Mesodermal cell (in vitro differentiated cells): ENCODE data around the gene RUNDC1.
A peak's percentile ranks its signal among the peaks of the same experiment; 100 is the strongest.

Source experiments
- H3K27ac ChIP-seq: 2 replicates; pipeline ENCODE4 v1.7.0; 2013; ENCODE audit warnings: mild to moderate bottlenecking, low read depth, low read length, moderate library complexity; ENCODE audit not compliant: severe bottlenecking
- H3K36me3 ChIP-seq: 2 replicates; pipeline ENCODE4 v1.7.1; 2013; ENCODE audit warnings: mild to moderate bottlenecking, low read length, moderate library complexity; ENCODE audit not compliant: control insufficient read depth, insufficient read depth
- H3K4me1 ChIP-seq: one replicate; pipeline ENCODE4 v1.7.1; 2013; ENCODE audit warnings: mild to moderate bottlenecking, low read length; ENCODE audit not compliant: insufficient read depth, control insufficient read depth, poor library complexity, severe bottlenecking
- H3K4me3 ChIP-seq: 2 replicates; pipeline ENCODE4 v1.7.0; 2013; ENCODE audit warnings: low read length, control low read depth, mild to moderate bottlenecking; ENCODE audit not compliant: insufficient read depth, poor library complexity, severe bottlenecking; ENCODE audit errors: extremely low read depth
- H3K9me3 ChIP-seq: 2 replicates; pipeline ENCODE4 v1.7.1; 2013; ENCODE audit warnings: mild to moderate bottlenecking, low read length, moderate library complexity; ENCODE audit not compliant: control insufficient read depth
- WGBS, 2 experiments: methylation state at CpG; one replicate each; pipeline ENCODE4 v1.1.5; 2013; ENCODE audit warnings: missing lambda C conversion rate in 2 of 2; ENCODE audit not compliant: insufficient coverage in 2 of 2; 5-methylcytosine and 5-hydroxymethylcytosine counted together

RUNDC1 gene

DNA sequence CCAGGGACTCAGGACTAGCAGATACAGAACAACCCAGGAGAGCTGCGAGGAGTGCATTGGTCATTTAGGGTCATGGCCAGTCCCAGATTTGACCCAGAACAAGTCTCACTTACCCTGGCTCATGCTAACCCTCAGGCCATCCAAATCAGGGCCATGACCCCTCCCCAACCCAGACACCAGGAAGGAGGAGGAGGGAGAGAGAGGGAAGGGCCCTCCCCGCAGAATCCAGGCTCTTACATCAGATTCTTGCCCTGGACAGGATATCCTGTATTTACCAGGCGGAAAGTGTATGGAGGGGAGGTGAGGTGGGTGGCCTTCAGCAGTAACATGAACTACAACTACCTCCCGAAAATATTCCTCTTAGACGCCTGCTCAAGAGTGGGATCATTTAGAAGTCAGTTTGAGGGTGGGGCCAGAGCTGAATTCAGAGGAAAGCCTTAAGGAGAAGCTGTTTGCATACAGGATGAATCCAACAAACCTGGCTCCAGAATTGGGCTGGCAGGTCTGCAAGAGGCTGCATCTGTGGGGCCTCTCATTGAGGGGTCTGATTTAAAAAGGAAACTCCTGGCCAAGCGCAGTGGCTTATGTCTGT is 39.8 kb downstream of the RUNDC1 start:
- H3K27ac ChIP-seq = peak overlapping the region; percentile 64
- 80 to 92% methylated on average over 1 to 2 of the region's 6 CpGs for WGBS, 2 experiments
- peak overlapping the region; percentile 98 for H3K4me3 ChIP-seq
- peaks cover 42% of the 10 kb centered on the region for H3K4me1 ChIP-seq
- H3K36me3 ChIP-seq = peaks cover 50% of the 10 kb centered on the region
- H3K9me3 ChIP-seq = no peaks in the 10 kb centered on the region

DNA sequence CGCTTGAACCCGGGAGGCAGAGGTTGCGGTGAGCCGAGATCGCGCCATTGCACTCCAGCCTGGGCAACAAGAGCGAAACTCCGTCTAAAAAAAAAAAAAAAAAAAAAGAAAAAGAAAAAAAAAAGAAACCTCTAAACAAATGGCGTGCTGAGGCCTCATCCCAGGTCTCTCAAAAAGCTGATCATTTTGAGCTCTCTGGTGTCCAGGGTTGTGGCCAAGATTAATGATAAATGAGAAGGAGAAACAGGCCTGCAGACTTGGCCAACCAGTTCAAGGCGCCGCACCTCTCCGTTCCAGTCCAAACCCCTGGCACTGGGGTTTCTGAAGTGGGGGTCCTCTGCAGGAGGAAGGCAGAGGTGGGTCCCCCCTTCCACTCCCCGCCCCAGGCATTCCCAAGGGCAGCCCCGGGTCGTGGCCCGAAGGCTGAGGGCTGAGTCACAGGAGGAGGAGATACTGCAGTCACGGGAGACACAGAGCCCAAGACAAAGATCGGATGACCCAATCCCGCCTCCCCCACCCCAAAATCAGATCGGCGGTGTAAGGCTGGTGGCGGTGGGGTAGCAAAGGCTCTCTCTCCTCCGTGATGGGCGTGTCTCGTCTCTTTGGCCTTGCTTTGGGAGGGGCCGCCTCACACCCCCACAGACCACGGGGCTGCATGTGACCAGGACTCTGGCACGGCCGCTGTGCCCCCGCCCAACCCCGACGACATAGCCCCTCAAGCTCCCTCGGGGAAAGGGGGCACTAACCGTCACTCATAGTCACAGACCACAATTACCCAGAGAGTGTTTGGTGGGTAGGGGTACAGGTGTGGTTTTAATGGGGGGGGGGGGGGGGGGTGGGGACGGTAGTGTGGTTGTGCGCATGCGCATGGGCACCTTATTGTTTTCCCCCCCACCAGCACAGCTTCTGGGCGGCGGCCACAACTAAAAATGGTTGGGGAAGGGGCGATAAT is 40.7 kb downstream of the RUNDC1 start:
- H3K4me1 ChIP-seq = peaks cover 32% of the 10 kb centered on the region
- H3K9me3 ChIP-seq = no peaks in the 10 kb centered on the region
- peaks cover 40% of the 10 kb centered on the region for H3K36me3 ChIP-seq
- WGBS, 2 experiments = 3 to 12% methylated on average over 8 to 10 of the region's 40 CpGs
- H3K27ac ChIP-seq = peak overlapping the region; percentile 91
- H3K4me3 ChIP-seq = peak overlapping the region; percentile 98

GRCh38 chr17:43021741-43022512 is 41.6 kb downstream of the RUNDC1 start, which contains the start of gene VAT1:
Gene VAT1 (minus strand): TSS chr17:43022385. CDS start chr17:43022322, 63 bp downstream.
- H3K36me3 ChIP-seq = peaks cover 32% of the 10 kb centered on the region
- H3K4me3 ChIP-seq = peak within 1 kb of the TSS; percentile 98
- 0% methylated on average over 67 to 74 of the region's 80 CpGs for WGBS, 2 experiments
- peak within 1 kb of the TSS; percentile 91 for H3K27ac ChIP-seq
- no peaks in the 10 kb centered on the region for H3K9me3 ChIP-seq
- H3K4me1 ChIP-seq = peaks cover 28% of the 10 kb centered on the region

DNA sequence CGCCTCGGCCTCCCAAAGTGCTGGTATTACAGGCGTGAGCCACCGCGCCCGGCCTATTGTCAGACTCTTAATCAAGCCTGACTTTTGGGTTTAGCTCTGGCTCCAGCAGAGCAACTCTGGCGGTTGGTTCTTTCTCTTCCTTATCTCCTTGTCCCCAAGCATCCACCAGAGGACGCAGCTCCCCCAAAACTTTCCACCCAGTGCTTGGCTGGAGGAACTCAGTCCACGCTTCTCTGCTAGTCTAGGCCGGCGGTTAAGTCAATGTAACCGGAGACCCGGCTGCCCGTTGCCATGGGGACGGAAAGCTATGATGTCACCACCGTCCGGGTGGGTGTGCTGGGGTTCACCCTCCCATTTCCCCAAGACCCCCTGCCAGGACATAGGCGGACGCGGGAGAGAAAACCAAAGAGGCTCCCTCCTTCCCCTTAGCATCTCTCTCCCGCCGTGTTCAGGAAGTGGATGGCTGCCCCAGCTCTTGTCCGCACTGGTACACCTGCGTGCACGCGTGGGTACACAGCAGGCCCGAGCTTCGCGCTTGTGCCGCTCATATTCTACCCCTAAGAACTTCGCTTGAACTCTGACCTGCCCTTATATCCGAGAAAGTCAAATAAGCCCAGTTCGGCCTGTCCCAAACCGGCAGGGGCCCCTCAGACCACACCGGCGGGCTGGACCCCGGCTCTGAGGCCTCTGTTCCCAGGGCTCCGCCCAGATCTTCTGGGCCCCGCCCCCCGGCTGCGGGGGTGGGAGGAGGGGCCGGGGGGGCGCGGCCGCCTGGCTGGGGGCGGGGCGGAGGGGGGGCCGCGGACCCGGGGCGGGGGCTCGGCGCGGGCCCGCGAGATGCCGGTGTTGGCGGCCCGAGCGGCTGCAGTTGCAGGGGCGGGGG is 44.3 kb downstream of the RUNDC1 start, which contains the start of gene RND2:
Gene RND2 (plus strand): TSS at position 825 of the 883 bp plus-strand sequence. CDS start 117 bp downstream, outside the sequence.
- Histone ChIP-seq H3K4me1 (peaks cover 9% of the 10 kb centered on the region), H3K9me3 (no peaks in the 10 kb centered on the region), H3K36me3 (peaks cover 5% of the 10 kb centered on the region), H3K27ac (peak within 1 kb of the TSS; percentile 91), H3K4me3 (peak within 1 kb of the TSS; percentile 63)
- WGBS, 2 experiments = 1 to 2% methylated on average over 27 to 33 of the region's 61 CpGs

DNA sequence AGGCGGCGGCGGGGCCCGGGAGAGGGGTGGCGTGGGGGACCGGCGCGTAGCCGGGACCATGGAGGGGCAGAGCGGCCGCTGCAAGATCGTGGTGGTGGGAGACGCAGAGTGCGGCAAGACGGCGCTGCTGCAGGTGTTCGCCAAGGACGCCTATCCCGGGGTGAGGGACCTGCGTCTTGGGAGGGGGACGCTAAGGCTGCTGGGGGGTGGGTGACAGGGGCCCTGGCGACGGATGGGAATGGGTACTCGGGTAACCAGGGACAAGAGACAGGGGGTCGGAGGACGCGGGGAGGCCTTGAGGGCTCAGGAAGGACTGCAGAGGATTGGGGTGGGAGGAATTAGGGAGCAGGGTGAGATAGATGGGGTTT is 44.9 kb downstream of the RUNDC1 start:
- WGBS, 2 experiments = 2 to 4% methylated on average over 19 to 27 of the region's 27 CpGs
- Histone ChIP-seq H3K36me3 (peaks cover 5% of the 10 kb centered on the region), H3K27ac (no peak overlapping the region), H3K9me3 (no peaks in the 10 kb centered on the region), H3K4me1 (peaks cover 2% of the 10 kb centered on the region), H3K4me3 (peak overlapping the region; percentile 63)

- Histone ChIP-seq H3K36me3 (no peaks in the 10 kb centered on the region), H3K27ac (no peak overlapping the region), H3K4me3 (peak overlapping the region; percentile 63), H3K9me3 (no peaks in the 10 kb centered on the region), H3K4me1 (no peaks in the 10 kb centered on the region)
- WGBS, 2 experiments = 82 to 85% methylated on average over 11 to 13 of the region's 16 CpGs
Observed at GRCh38 chr17:43025766-43026537, 45.6 kb downstream of the RUNDC1 start.

- Histone ChIP-seq H3K36me3 (no peaks in the 10 kb centered on the region), H3K27ac (no peak overlapping the region), H3K4me3 (no peak overlapping the region), H3K4me1 (no peaks in the 10 kb centered on the region), H3K9me3 (no peaks in the 10 kb centered on the region)
- 93% methylated on average over 3 of the region's 5 CpGs; no CpG with 5 or more reads in 1 of the 2 experiments for WGBS, 2 experiments
Observed at GRCh38 chr17:43026595-43026994, 46.2 kb downstream of the RUNDC1 start.

DNA sequence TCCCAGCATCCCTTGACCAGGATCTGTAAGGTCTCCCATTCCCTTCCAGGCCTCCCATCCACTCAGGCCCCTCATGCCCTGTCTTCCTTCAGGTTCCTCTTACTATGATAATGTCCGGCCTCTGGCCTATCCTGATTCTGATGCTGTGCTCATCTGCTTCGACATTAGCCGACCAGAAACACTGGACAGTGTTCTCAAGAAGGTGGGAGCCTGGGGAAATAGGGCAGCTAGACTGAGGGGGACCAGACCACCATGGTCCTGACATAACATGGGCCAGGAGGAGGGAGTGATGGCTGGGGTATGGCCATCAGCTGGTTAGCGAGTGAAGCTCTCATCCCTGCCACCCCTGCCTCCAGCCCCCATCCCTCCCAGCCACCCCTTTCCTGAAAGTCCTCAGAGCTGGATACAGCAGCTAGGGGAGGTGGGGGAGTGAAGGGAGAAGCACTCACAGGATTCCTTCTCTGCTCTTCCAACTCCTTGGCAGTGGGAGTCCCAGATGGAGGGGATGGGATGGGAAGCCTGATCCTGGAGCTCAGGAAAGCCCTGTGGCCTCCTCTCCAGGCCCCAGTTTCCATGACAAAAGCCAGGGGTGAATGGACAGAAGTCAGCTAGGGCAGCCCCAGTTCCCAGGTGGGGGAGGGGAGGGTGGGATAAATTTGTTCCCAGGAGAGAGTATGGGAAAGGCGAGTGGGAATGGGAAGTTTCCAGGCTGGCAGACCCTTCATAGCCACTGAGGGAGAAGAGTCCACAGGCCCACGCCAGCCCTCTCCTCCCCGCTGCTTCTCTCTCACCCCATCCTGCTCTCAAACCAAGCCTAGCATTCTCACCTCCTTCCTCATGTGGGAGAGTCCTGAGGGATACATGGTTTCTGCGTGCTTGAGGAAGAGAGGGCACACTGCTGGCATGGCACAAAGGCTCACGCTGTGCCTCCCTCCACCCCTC is 47.0 kb downstream of the RUNDC1 start:
- H3K27ac ChIP-seq = no peak overlapping the region
- H3K4me3 ChIP-seq = no peak overlapping the region
- no peaks in the 10 kb centered on the region for H3K9me3 ChIP-seq
- WGBS, 2 experiments = 89% methylated on average over 3 of the region's 9 CpGs; no CpG with 5 or more reads in 1 of the 2 experiments
- no peaks in the 10 kb centered on the region for H3K4me1 ChIP-seq
- H3K36me3 ChIP-seq = no peaks in the 10 kb centered on the region
